HG03378 (cell line): ENCODE results near the gene SCOC.
A peak's percentile ranks its signal among the peaks of the same experiment; 100 is the strongest.
"Not testable (repeated sequence)": the region's sequence is repeated elsewhere in the genome, so short reads cannot be mapped to it uniquely, and the experiment has no call there.

Experiments
- ATAC-seq: cut with Tn5 transposase; IDR thresholded peaks from one replicate; pipeline ENCODE4 v1.9.1; 2021; ENCODE audit warnings: mild to moderate bottlenecking, moderate library complexity; ENCODE audit not compliant: unreplicated experiment

Gene SCOC

GRCh38 chr4:140359562-140360427 is 13.7 kb upstream of the SCOC start:
- peak; percentile 95 for ATAC-seq

DNA sequence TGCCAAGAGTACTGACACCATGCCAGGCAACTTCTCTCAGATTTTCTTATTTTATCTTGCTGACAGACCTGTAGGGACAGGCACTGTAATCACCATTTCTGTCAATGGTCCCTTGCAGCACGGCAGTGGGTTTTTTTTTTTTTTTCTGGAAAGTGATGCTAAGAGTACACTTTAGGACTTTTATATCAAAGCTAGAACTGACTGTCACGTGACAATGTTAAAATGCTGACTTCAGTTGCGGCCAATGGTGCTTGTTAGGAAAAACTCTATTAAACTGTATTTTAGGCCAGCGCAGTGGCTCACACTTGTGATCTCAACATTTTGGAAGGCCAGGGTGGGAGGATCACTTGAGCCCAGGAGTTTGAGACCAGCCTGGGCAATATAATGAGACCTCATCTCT is 12.3 kb upstream of the SCOC start:
- no peak for ATAC-seq

GRCh38 chr4:140363051-140363450 is 10.4 kb upstream of the SCOC start:
- ATAC-seq: no peak

- ATAC-seq: no peak
These were observed 9.9 kb upstream of the SCOC start for GRCh38 chr4:140363558-140363957.

DNA sequence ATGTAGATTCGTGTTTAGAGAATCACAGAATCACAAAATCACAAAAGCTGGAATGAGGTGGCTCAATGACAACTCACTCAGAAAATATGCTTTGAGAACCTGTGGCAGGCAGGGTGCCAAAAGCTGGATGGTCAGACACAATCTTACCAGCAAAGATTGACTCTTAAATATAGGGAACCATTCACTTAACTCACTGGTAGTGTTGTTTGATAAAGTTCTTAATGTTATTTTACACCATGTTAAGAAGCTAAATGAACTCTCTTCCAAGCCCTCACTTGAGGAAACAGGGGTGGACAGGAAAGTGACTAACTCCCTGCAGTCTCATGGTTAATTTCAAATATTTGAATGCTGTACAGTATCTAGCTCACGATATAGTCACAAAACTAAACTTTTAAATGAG is 5.7 kb upstream of the SCOC start:
- ATAC-seq: no peak

- no peak for ATAC-seq
These were observed 4.8 kb upstream of the SCOC start for GRCh38 chr4:140368686-140369085.

DNA sequence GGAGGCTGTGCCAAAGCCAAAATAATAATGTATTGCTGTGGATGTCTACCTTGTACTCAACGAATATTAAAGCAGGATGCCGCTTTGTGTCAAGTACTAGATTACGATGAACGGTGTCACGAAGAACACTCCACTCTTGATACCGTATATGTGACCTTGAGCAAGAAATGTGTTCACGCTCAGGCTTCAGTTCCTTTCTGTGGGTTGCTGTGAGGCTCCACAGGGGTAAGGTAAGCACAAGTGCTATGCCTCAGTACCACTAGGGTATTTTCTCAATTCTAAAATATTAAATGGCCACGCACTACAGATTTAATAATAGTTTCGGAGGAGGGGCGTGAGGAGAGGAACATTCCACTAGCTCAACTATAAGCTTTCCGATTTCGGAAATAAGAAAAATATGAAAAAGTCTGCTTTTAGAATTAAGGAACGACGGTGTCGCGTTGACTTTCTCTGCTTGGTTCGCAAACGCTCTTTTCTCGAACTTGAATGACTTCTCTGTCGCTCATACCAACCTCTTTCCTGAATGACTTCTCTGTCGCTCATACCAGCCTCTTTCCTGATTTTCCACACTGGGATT is 607 bp upstream of the SCOC start:
- ATAC-seq: peak; percentile 61

DNA sequence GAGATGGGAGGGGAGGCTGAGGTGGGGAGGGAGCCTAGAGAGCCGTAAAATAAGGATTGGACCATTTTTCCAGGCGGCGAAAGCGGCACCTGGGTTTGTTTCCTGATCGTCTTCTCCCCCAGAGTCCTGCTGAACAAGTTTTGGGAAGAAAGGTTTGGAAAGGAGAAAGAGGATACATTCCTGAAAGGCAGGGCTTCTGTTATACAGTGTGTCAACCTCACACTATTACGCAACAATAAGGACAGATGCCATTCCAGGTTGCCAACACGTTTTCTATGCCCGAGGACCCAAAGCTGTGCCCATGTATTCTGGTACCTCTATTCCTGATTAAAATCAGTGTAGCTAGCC is 658 bp downstream of the SCOC start:
- no peak for ATAC-seq

DNA sequence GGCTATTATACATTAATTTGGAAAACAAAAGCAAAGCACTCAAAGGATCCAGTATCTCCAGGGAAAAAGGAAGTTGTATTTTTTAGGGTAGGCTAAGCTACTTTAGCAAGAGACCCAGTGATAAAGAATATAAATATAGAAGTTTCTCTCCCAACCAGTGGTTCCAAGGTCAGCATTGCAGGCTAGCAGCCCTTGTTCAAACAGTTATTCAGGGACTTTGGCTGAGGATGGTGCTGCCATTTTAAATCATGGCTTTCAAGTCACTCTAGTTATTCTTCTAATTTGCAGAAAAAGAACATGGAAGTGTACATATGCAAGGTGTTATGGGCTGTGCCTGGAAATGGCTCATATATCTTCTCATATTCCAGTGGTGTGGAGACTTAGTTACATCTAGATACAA is 9.3 kb downstream of the SCOC start:
- ATAC-seq: no peak

DNA sequence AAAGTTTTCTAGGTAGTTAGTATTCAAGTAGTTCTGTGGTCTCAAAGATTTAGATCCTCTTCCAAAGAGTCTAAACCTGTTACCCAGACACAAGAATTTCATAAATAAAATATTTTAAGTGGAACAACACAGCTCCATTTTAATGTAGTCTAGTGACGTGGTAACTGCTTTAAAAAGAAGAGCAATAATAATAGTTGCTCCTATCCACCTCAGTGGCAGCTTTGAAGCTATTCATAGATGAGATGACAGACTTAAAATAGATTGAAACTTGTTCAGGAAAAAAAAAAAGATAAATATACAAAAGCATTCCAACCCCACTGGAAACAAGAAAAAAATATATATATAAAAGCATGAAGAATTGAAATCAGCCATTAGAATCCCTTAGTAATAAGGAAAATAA is 14.6 kb downstream of the SCOC start:
- no peak for ATAC-seq

- ATAC-seq: no peak
These were observed 22.2 kb downstream of the SCOC start for GRCh38 chr4:140395668-140396067.

- ATAC-seq: no peak
These were observed 26.7 kb downstream of the SCOC start for GRCh38 chr4:140400111-140400510.

GRCh38 chr4:140406292-140406691 is 32.8 kb downstream of the SCOC start:
- ATAC-seq: no peak

- ATAC-seq: no peak
These were observed 35.5 kb downstream of the SCOC start for GRCh38 chr4:140408974-140409373.

DNA sequence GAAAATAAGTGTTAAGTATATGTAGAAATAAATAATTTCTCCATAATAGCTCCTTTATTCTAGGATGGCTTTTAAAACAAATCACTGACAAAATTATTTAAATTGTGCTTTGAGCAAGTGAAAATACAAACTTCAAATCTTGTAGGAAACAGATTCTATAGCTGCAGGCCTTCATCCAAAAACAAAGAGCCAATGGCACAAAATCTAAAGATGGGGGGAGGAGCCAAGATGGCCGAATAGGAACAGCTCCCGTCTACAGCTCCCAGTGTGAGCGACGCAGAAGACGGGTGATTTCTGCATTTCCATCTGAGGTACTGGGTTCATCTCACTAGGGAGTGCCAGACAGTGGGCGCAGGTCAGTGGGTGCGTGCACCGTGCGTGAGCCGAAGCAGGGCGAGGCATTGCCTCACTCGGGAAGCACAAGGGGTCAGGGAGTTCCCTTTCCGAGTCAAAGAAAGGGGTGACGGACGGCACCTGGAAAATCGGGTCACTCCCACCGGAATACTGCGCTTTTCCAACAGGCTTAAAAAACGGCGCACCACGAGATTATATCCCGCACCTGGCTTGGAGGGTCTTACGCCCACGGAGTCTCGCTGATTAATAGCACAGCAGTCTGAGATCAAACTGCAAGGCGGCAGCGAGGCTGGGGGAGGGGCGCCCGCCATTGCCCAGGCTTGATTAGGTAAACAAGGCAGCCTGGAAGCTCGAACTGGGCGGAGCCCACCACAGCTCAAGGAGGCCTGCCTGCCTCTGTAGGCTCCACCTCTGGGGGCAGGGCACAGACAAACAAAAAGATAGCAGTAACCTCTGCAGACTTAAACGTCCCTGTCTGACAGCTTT is 39.9 kb downstream of the SCOC start:
- ATAC-seq: not testable (repeated sequence)

GRCh38 chr4:140423106-140423505 is 49.7 kb downstream of the SCOC start:
- ATAC-seq: no peak

DNA sequence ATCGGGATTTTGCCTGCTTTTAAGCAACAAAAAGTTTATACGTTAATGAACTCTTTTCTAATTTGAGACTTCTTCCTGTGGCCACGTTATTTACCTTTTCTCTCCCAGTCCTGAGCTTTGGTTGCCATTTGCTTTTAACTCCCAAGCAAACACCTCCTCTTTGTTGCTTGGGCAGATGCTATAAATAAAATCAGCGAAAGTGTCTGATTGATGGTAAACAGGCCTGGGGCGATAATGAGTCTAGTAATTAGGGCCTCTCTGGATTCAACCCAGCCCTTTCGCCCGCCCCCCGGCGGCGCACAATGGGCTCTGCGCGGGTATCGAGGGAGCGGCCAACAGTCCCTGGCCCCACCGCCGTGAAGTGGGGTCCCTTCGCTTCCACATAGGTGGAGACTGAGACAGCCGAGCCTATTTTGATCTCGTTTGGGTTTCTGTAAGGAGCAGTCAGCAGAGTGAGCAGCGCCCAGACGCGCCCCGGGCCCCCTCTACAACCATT is 53.2 kb downstream of the SCOC start:
- ATAC-seq: no peak

GRCh38 chr4:140427106-140427918 is 53.9 kb downstream of the SCOC start, which contains the start of gene CLGN:
Gene CLGN, minus strand, starts transcription at chr4:140427648. Its CDS starts 14,570 bp downstream, at chr4:140413078.
- peak; percentile 73 for ATAC-seq

- no peak for ATAC-seq
These were observed 54.5 kb downstream of the SCOC start for GRCh38 chr4:140427919-140428471.
